GM12875 (cell line): ENCODE results near the gene HJURP.

Source experiments
- H3K4me3 ChIP-seq: one replicate; pipeline ENCODE4 v1.5.1; 2011; ENCODE audit warnings: low read depth, low read length, control low read depth
- CTCF ChIP-seq: IDR thresholded peaks from 2 replicates; pipeline ENCODE4 v1.5.1; 2011; ENCODE audit warnings: low read depth, mild to moderate bottlenecking, control low read depth, inconsistent platforms, low read length, moderate library complexity, borderline replicate concordance; ENCODE audit not compliant: insufficient read depth

HJURP gene

DNA sequence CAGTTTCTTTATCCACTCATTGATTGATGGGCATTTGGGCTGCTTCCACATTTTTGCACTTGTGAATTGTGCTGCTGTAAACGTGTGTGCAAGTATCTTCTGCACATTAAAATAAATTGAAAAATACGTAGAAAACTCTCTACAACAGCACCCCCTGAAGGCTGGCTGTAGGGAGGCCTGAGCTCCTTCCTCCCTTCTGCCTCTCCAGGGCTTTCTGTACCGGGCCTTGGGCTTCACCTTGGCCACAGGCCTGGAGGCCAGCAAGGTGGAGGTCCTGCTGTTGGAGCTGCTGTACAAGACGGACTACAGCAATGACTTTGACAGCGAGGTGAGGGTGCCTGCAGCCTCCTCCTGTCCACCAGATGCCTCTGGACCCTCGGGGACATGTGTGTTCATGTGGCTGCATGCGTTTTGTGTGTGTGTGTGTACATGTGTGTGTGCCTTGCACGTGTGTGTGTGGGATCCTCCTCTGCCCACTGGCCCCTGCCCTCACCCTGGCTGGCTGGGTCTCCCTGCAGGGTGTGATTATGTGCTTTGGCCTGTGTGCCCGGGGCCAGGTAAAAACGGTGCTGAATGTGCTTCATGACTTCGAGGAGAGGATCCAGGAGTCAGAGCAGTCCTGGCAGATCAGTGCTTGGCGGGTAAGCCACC is 47.0 kb downstream of the HJURP start:
- TF ChIP-seq CTCF: no peak
- H3K4me3 ChIP-seq: no peak overlapping the region

DNA sequence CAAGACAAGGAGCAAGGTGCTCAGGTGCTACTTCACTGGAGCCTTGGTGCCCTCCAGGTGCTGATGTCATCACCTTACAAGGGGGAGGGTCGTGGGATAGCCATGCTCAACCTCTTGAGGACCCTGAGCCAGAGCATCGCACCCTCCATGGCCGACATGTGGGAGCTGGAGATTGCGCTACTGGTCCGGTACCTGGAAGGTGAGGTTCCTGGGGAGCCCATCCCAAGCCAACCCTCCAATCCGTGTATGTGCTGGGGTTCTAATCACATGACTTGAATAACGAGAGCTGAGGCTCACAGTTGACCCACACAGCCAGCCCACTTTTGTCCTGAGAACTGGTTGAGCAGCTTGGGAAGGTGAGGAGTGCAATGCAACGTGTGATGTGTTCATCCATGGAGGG is 50.3 kb downstream of the HJURP start:
- H3K4me3 ChIP-seq: no peak overlapping the region
- no peak for TF ChIP-seq CTCF

GRCh38 chr2:233803292-233803911 is 50.9 kb downstream of the HJURP start:
- TF ChIP-seq CTCF: no peak
- H3K4me3 ChIP-seq: no peak overlapping the region

DNA sequence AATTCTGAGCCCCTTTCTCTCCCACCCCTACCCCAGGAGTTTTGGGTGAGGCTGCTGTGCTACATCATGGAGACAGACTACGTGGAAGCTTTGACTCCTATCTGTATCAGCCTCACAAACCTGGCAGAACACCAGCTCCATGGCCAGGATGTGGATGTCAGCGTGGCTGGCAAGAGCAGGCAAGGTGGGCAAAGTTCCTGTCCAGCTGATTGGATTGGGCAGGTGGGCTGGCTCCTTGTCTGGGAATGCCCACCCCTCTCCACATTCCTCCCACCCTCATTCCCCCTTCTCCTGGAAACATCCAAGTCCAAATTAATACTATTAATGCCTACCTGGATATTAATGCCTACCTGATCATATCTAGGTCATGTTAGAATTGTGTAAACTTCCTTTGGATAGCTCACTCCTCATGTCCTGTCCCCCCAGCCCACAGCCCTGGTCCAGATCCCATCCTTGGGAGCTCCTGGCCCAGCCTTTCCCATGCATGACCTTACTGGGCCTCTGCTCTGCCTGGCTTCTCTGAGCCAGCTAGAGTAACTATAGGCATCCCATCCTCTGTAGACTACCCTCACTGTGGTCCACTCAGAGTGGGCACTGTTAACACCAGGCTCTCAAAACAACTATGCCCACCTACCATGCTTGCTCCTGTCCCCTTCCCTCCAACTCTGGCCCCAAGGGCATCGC is 52.1 kb downstream of the HJURP start:
- no peak overlapping the region for H3K4me3 ChIP-seq
- TF ChIP-seq CTCF: no peak

GRCh38 chr2:233801357-233802131 is 52.8 kb downstream of the HJURP start:
- TF ChIP-seq CTCF: no peak
- H3K4me3 ChIP-seq: no peak overlapping the region

DNA sequence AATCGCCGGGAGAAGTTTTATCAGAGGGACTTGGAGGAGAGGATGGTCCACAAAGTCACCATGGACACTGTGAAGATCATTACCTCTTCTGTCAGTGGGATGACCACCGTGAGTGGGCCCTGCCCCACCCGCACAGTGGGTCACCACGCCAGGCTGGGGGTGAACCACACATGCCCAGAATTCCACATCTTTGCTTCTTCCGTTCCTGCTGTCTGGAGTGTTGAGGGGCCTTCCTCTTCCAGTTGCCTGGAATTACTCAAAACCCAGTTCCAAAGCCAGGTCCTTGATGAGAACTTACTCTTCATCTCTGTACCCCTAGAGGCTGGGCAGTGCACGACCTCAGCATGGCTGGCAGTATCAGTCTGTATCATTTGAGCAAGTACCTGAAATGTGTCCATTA is 54.1 kb downstream of the HJURP start:
- H3K4me3 ChIP-seq: no peak overlapping the region
- no peak for TF ChIP-seq CTCF
